Hepatocyte (in vitro differentiated cells): ENCODE data around the gene TUBB2B.

ENCODE experiments used
- EZH2 ChIP-seq: fragments of 200-600 bp; sonication (generic); IDR thresholded peaks from 2 replicates; pipeline ENCODE4 v1.6.1; 2016; ENCODE audit warnings: antibody characterized with exemption, mild to moderate bottlenecking, borderline replicate concordance
- EZH2phosphoT487 ChIP-seq: fragments of 200-600 bp; sonication (generic); IDR thresholded peaks from one replicate; pipeline ENCODE4 v1.6.1; 2018; ENCODE audit warnings: antibody characterized with exemption, mild to moderate bottlenecking, low read depth, moderate library complexity; ENCODE audit not compliant: unreplicated experiment, severe bottlenecking
- TF ChIP-seq, protein P1 (sequence below): fragments of 200-600 bp; sonication (generic); IDR thresholded peaks from 2 replicates; pipeline ENCODE4 v1.5.1; 2016; ENCODE audit warnings: antibody characterized with exemption, mild to moderate bottlenecking; ENCODE audit not compliant: poor library complexity

DNA sequence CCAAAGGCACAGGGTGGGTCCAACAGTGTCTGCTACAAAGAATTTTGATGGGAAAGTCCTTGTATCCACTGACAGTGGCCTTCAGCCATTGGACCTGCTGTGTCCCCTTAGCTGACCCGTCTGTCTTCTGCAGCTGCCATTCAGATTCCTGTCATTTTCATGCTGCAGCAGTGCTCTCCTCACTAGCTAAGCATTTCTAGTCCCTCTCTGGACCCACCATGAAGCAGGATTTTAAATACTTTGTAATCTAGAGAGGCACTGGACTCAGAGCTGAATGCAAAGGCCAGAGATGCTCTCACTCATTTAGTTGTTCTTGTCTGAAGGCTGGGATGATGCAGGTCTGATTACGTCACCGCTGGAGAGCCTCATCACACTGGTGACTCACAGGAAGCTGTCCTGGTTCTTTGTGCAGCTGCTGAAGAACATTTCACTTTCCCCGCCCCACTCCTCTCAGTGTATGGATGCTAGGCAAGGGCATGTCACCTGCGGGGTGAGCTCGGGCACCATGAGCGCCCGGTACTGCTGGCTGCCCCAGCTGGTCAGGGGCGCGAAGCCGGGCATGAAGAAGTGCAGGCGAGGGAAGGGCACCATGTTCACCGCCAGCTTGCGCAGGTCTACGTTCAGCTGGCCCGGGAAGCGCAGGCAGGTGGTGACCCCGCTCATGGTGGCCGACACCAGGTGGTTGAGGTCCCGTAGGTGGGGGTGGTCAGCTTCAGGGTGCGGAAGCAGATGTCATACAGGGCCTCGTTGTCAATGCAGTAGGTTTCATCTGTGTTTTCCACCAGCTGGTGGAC is 50.7 kb downstream of the TUBB2B start:
- TF ChIP-seq, protein P1, sequence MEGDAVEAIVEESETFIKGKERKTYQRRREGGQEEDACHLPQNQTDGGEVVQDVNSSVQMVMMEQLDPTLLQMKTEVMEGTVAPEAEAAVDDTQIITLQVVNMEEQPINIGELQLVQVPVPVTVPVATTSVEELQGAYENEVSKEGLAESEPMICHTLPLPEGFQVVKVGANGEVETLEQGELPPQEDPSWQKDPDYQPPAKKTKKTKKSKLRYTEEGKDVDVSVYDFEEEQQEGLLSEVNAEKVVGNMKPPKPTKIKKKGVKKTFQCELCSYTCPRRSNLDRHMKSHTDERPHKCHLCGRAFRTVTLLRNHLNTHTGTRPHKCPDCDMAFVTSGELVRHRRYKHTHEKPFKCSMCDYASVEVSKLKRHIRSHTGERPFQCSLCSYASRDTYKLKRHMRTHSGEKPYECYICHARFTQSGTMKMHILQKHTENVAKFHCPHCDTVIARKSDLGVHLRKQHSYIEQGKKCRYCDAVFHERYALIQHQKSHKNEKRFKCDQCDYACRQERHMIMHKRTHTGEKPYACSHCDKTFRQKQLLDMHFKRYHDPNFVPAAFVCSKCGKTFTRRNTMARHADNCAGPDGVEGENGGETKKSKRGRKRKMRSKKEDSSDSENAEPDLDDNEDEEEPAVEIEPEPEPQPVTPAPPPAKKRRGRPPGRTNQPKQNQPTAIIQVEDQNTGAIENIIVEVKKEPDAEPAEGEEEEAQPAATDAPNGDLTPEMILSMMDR = no peak
- no peak for TF ChIP-seq EZH2
- TF ChIP-seq EZH2phosphoT487 = no peak
